Measurements from ENCODE around the gene HEPN1.

The HEPN1 gene

GRCh38 chr11:124918950-124919349 lies at the start of gene HEPN1:
TSS of gene HEPN1 (plus strand) at chr11:124919250.
- no peak for DNase-seq (ENCODE audit: low read depth, low spot score)
- Histone ChIP-seq H3K9ac (ENCODE audit: insufficient read length, low read depth) (no peak within 1 kb of the TSS), H3K9me3 (ENCODE audit: insufficient read depth, low read length) (no peaks in the 10 kb centered on the region), H3K27me3 (ENCODE audit: insufficient read depth, insufficient read length) (peaks cover 4% of the 10 kb centered on the region), H3K4me1 (ENCODE audit: insufficient read depth, insufficient read length) (peaks cover 4% of the 10 kb centered on the region), H3K36me3 (ENCODE audit: insufficient read depth, insufficient read length, low read length) (no peaks in the 10 kb centered on the region), H3K4me3 (ENCODE audit: insufficient read length, low read depth) (no peak within 1 kb of the TSS)
- TF ChIP-seq YY1 (IDR thresholded peaks at IDR 0.05; ENCODE audit: insufficient read depth, insufficient read length): no peak
- TF ChIP-seq SUZ12 (IDR thresholded peaks at IDR 0.05; ENCODE audit: extremely low read depth, insufficient read depth, insufficient read length): no peak
- no peak for TF ChIP-seq ZNF274 (IDR thresholded peaks at IDR 0.05; ENCODE audit: low read depth, low read length)

GRCh38 chr11:124869331-124869730 lies 49.7 kb upstream of the HEPN1 start:
- peaks cover 1% of the 10 kb centered on the region for H3K4me1 ChIP-seq (ENCODE audit: insufficient read depth, insufficient read length)
- H3K9me3 ChIP-seq (ENCODE audit: insufficient read depth, low read length): peaks cover 3% of the 10 kb centered on the region; the same call in 1 of the 2 replicates
- no peak for DNase-seq (ENCODE audit: low read depth, low spot score)
- H3K36me3 ChIP-seq (ENCODE audit: insufficient read depth, insufficient read length, low read length): no peaks in the 10 kb centered on the region
- no peak for TF ChIP-seq ZNF274 (IDR thresholded peaks at IDR 0.05; ENCODE audit: low read depth, low read length)
- TF ChIP-seq YY1 (IDR thresholded peaks at IDR 0.05; ENCODE audit: insufficient read depth, insufficient read length): no peak
- no peak for TF ChIP-seq SUZ12 (IDR thresholded peaks at IDR 0.05; ENCODE audit: extremely low read depth, insufficient read depth, insufficient read length)
- H3K9ac ChIP-seq (ENCODE audit: insufficient read length, low read depth): no peak overlapping the region
- no peak overlapping the region for H3K4me3 ChIP-seq (ENCODE audit: insufficient read length, low read depth)
- peaks cover 84% of the 10 kb centered on the region for H3K27me3 ChIP-seq (ENCODE audit: insufficient read depth, insufficient read length)

DNA sequence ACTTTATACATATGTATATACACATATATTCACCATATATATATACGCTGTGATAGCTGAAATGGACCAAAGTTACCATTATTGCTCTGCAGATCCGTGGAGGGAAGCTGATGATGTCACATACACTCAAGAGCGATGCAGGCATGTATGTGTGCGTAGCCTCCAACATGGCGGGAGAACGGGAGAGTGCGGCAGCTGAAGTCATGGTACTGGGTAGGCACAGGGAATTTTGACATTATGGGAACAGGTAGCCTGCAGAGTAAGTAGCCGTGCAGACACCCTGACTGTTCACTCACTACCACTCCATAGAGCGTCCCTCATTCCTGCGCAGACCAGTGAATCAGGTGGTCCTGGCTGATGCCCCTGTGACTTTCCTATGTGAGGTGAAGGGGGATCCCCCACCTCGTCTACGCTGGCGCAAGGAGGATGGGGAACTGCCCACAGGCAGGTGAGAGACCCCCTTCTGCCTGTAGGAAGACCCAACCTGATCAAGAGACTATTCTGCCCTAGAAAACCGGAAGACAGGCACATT lies 49.1 kb upstream of the HEPN1 start:
- Histone ChIP-seq H3K9ac (ENCODE audit: insufficient read length, low read depth) (no peak overlapping the region), H3K9me3 (ENCODE audit: insufficient read depth, low read length) (peaks cover 3% of the 10 kb centered on the region; the same call in 1 of the 2 replicates), H3K4me3 (ENCODE audit: insufficient read length, low read depth) (no peak overlapping the region), H3K4me1 (ENCODE audit: insufficient read depth, insufficient read length) (peaks cover 1% of the 10 kb centered on the region), H3K36me3 (ENCODE audit: insufficient read depth, insufficient read length, low read length) (no peaks in the 10 kb centered on the region), H3K27me3 (ENCODE audit: insufficient read depth, insufficient read length) (peaks cover 84% of the 10 kb centered on the region)
- TF ChIP-seq SUZ12 (IDR thresholded peaks at IDR 0.05; ENCODE audit: extremely low read depth, insufficient read depth, insufficient read length): no peak
- no peak for TF ChIP-seq YY1 (IDR thresholded peaks at IDR 0.05; ENCODE audit: insufficient read depth, insufficient read length)
- no peak for TF ChIP-seq ZNF274 (IDR thresholded peaks at IDR 0.05; ENCODE audit: low read depth, low read length)
- DNase-seq (ENCODE audit: low read depth, low spot score): no peak

DNA sequence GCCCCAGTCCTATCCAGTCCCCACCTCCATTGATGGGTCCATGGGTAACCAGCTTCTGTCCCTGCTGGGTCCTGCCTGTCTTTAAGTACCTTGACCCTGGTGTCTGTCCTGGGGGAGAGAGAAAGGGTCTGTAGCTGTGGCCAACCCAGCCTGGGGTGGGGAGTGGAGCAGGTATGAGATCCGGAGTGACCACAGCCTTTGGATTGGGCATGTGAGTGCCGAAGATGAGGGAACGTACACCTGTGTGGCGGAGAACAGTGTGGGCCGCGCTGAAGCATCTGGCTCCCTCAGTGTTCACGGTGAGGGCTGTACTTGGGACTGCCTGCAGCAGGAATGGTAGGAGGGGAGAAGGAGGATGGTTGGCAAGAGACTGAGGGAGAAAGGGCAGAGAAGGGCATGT lies 48.6 kb upstream of the HEPN1 start:
- DNase-seq (ENCODE audit: low read depth, low spot score): no peak
- H3K4me1 ChIP-seq (ENCODE audit: insufficient read depth, insufficient read length): peaks cover 4% of the 10 kb centered on the region
- H3K27me3 ChIP-seq (ENCODE audit: insufficient read depth, insufficient read length): peaks cover 84% of the 10 kb centered on the region
- H3K4me3 ChIP-seq (ENCODE audit: insufficient read length, low read depth): no peak overlapping the region
- no peak overlapping the region for H3K9ac ChIP-seq (ENCODE audit: insufficient read length, low read depth)
- TF ChIP-seq YY1 (IDR thresholded peaks at IDR 0.05; ENCODE audit: insufficient read depth, insufficient read length): no peak
- TF ChIP-seq ZNF274 (IDR thresholded peaks at IDR 0.05; ENCODE audit: low read depth, low read length): no peak
- no peak for TF ChIP-seq SUZ12 (IDR thresholded peaks at IDR 0.05; ENCODE audit: extremely low read depth, insufficient read depth, insufficient read length)
- H3K36me3 ChIP-seq (ENCODE audit: insufficient read depth, insufficient read length, low read length): no peaks in the 10 kb centered on the region
- peaks cover 3% of the 10 kb centered on the region; the same call in 1 of the 2 replicates for H3K9me3 ChIP-seq (ENCODE audit: insufficient read depth, low read length)

GRCh38 chr11:124872280-124872679 lies 46.8 kb upstream of the HEPN1 start:
- Histone ChIP-seq H3K36me3 (ENCODE audit: insufficient read depth, insufficient read length, low read length) (no peaks in the 10 kb centered on the region), H3K27me3 (ENCODE audit: insufficient read depth, insufficient read length) (peaks cover 68% of the 10 kb centered on the region), H3K4me1 (ENCODE audit: insufficient read depth, insufficient read length) (peaks cover 3% of the 10 kb centered on the region), H3K9ac (ENCODE audit: insufficient read length, low read depth) (no peak overlapping the region), H3K9me3 (ENCODE audit: insufficient read depth, low read length) (no peaks in the 10 kb centered on the region), H3K4me3 (ENCODE audit: insufficient read length, low read depth) (no peak overlapping the region)
- no peak for DNase-seq (ENCODE audit: low read depth, low spot score)
- no peak for TF ChIP-seq SUZ12 (IDR thresholded peaks at IDR 0.05; ENCODE audit: extremely low read depth, insufficient read depth, insufficient read length)
- TF ChIP-seq ZNF274 (IDR thresholded peaks at IDR 0.05; ENCODE audit: low read depth, low read length): no peak
- no peak for TF ChIP-seq YY1 (IDR thresholded peaks at IDR 0.05; ENCODE audit: insufficient read depth, insufficient read length)

- H3K9me3 ChIP-seq (ENCODE audit: insufficient read depth, low read length): no peaks in the 10 kb centered on the region
- TF ChIP-seq YY1 (IDR thresholded peaks at IDR 0.05; ENCODE audit: insufficient read depth, insufficient read length) (no peak), SUZ12 (IDR thresholded peaks at IDR 0.05; ENCODE audit: extremely low read depth, insufficient read depth, insufficient read length) (no peak), ZNF274 (IDR thresholded peaks at IDR 0.05; ENCODE audit: low read depth, low read length) (no peak)
- peaks cover 3% of the 10 kb centered on the region for H3K4me1 ChIP-seq (ENCODE audit: insufficient read depth, insufficient read length)
- no peak for DNase-seq (ENCODE audit: low read depth, low spot score)
- H3K36me3 ChIP-seq (ENCODE audit: insufficient read depth, insufficient read length, low read length): no peaks in the 10 kb centered on the region
- H3K4me3 ChIP-seq (ENCODE audit: insufficient read length, low read depth): no peak overlapping the region
- H3K9ac ChIP-seq (ENCODE audit: insufficient read length, low read depth): no peak overlapping the region
- H3K27me3 ChIP-seq (ENCODE audit: insufficient read depth, insufficient read length): peaks cover 65% of the 10 kb centered on the region
Observed at GRCh38 chr11:124872741-124873140, 46.3 kb upstream of the HEPN1 start.

DNA sequence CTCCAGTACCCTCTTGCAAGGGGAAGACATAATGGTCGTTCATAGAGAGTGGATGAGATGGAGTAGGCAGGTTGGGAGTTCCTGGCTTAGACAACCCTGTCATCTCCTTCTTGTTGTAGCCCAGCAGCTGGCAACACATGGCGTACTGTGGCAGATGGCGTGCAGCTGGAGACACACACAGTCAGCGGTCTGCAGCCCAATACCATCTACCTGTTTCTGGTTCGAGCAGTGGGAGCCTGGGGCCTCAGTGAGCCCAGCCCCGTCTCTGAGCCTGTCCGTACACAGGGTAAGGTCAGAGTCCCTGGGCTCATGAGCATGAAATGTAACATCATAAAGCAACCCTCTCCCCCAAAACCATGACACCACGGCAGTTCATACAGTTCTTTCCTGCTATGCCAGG lies 45.1 kb upstream of the HEPN1 start:
- Histone ChIP-seq H3K9me3 (ENCODE audit: insufficient read depth, low read length) (no peaks in the 10 kb centered on the region), H3K36me3 (ENCODE audit: insufficient read depth, insufficient read length, low read length) (no peaks in the 10 kb centered on the region), H3K4me1 (ENCODE audit: insufficient read depth, insufficient read length) (peaks cover 3% of the 10 kb centered on the region), H3K4me3 (ENCODE audit: insufficient read length, low read depth) (no peak overlapping the region), H3K9ac (ENCODE audit: insufficient read length, low read depth) (no peak overlapping the region), H3K27me3 (ENCODE audit: insufficient read depth, insufficient read length) (peaks cover 54% of the 10 kb centered on the region)
- no peak for TF ChIP-seq ZNF274 (IDR thresholded peaks at IDR 0.05; ENCODE audit: low read depth, low read length)
- no peak for TF ChIP-seq YY1 (IDR thresholded peaks at IDR 0.05; ENCODE audit: insufficient read depth, insufficient read length)
- no peak for TF ChIP-seq SUZ12 (IDR thresholded peaks at IDR 0.05; ENCODE audit: extremely low read depth, insufficient read depth, insufficient read length)
- DNase-seq (ENCODE audit: low read depth, low spot score): no peak

Measured in NT2/D1 (cell line).